Raji (cell line): Measurements from ENCODE around the gene PRDX2.
A peak's percentile ranks its signal among the peaks of the same experiment; 100 is the strongest.

Experiments used
- POLR2A ChIP-seq: IDR thresholded peaks from 2 replicates; pipeline ENCODE4 v1.6.1; 2011; ENCODE audit warnings: low read depth, low read length, control low read depth; ENCODE audit not compliant: insufficient read depth

Gene PRDX2

GRCh38 chr19:12834976-12835757 is 33.6 kb upstream of the PRDX2 start:
- no peak for TF ChIP-seq POLR2A

- no peak for TF ChIP-seq POLR2A
Observed at GRCh38 chr19:12834566-12834943, 33.0 kb upstream of the PRDX2 start, which contains the start of gene RTBDN. Gene RTBDN, minus strand, starts transcription at chr19:12834579. Its CDS starts 4,600 bp downstream, at chr19:12829979.

DNA sequence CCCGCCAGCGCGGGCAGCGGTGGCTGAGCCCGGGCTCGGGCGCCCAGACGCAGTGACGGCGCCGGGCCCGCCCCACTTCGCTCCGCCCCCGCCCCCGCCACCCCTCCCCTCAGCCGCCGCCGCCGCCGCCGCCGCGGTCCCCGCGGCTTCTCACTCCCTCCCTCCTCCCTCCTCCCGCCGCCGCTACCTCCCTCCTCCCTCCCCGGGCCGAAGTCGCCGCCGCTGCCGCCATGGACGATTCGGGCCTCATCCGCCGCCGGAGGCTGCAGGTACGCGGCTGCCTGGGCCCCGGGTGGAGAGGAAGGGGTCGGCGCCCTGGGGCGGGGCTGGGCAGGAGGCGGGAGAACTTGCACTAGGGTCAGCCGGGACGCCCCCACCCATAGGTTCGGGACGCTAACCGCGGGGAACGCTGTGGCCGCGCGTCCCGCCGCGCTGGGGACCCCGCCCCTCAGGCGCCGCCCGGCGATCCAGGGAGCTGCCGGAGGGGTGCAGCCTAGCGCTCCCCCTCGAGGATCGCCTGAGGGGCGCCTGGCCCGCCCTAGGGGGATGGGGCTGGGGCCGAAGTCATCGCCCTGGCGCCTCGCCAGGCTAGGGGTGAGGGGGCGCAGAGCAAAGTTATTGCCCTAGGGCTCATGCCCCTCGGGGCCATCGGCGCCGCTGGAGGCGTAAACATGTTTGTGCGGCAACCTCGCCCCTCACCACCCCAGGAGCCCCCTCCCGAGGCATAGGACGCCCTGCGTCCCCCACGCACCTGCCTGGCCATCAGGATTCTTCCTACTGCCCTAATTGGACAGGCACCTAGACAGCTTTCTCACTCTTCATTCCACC is 32.4 kb upstream of the PRDX2 start:
- no peak for TF ChIP-seq POLR2A

DNA sequence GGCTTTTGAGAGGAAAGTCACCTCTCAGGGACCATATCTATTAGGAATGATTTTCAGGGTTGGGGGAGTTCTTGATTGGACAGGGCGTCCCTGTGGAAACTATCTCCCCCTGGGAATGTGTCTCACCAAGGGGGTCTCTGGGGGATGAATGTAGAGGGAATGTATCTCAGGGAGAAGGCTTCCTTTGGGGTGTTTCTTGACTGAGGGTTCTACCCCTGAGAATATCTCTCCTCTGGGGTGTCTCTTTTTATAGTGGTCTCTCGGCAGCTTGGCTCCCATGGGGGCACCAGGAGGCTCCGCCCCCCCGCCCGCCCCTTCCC is 31.8 kb upstream of the PRDX2 start:
- TF ChIP-seq POLR2A = 0 out of 2 replicates have a peak, but pooled peaks have one; percentile 23

GRCh38 chr19:12828494-12828893 is 26.9 kb upstream of the PRDX2 start:
- no peak for TF ChIP-seq POLR2A

GRCh38 chr19:12825254-12826131 is 23.9 kb upstream of the PRDX2 start:
- TF ChIP-seq POLR2A = no peak

DNA sequence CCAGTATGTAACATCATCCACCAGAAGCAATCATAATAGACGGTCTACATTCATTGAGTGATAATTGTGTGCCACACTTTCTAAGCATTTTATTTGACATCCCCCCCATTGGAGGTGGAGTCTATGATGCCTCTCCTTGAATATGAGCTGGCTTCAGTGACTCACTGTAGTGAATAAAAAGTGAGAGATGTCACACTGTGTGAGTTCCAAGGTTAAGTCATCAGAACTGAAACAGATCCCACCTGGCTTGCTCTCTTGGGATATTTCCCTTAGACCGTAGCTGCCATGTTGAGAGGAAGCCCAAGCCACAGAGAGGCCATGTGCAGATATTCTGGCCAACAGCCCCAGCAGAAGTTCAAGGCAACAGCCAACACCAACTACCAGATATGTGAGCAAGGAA is 20.2 kb upstream of the PRDX2 start:
- no peak for TF ChIP-seq POLR2A

GRCh38 chr19:12815088-12815487 is 13.5 kb upstream of the PRDX2 start:
- TF ChIP-seq POLR2A = no peak

DNA sequence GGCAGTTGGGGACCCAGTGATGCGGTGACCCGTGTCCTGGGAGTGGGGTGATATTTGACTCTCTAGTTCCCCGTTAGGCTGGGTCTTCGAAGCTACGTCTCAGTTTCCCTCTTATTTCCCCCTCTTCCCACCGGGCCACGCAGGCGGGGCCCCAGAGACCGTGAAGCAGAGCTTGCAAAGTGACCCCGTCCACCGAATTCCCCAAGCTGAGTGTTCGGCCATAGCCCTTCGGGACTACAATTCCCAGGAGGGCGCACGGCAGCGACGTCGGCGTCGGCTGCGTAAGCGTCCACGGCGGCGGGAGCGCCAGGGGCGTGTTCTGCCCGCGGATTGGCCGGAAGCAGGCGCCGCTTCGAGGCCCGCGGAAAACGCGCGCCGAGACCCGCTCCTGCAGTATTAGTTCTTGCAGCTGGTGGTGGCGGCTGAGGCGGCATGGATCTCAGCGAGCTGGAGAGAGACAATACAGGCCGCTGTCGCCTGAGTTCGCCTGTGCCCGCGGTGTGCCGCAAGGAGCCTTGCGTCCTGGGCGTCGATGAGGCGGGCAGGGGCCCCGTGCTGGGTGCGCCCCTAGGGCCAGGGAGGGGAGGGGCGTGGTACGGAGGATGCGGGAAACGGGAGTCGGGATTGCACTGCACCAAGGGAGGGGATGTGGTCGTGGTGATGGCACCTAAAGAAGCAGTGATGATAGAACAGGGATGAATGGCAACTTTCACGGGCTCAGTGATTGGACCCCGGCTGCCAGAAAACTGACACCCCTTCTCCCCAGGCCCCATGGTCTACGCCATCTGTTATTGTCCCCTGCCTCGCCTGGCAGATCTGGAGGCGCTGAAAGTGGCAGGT is 4.9 kb upstream of the PRDX2 start, which contains the start of gene RNASEH2A:
Gene RNASEH2A, plus strand, starts transcription at position 343 of the 840 bp plus-strand sequence. Its CDS starts 90 bp downstream, at position 433.
- TF ChIP-seq POLR2A = peak; percentile 94

GRCh38 chr19:12804051-12804450 is 2.5 kb upstream of the PRDX2 start:
- TF ChIP-seq POLR2A = no peak

DNA sequence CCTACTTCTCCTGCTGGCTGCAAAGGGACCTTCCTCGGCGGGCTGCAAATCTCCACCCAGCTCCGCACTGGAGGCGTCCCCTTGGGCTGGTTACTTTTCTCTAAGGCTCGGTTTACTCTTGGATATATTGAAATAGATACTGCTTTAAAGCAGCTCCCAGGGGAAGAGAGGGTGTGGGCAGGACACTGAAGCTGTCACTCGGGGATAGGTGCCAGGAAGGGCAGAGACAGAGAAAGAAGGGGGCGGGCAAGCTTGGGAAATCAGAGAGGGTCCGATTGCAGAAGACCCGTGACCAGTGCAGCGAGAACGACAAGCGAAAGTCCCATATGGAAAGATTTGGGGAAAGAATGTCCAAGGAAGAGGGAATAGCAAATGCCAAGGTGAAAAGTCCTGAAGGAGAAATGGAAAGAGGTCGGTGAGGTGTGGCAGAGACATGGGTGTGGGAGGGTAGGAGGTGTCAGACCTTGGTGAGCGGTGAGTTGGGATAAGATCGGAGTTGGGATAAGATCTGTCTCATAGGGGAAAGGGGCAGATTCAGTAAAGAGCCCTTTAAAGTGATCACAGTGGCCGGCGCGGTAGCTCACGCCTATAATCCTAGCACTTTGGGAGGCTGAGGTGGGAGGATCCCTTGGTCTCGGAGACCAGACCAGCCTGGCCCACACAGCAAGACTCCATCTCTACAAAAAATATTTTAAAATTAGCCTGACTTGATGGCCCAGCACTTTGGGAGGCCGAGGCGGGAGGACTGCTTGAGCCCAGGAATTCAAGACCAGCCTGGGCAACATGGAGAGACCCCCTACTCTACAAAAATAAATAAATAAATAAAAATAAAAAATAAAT is 887 bp upstream of the PRDX2 start:
- no peak for TF ChIP-seq POLR2A

DNA sequence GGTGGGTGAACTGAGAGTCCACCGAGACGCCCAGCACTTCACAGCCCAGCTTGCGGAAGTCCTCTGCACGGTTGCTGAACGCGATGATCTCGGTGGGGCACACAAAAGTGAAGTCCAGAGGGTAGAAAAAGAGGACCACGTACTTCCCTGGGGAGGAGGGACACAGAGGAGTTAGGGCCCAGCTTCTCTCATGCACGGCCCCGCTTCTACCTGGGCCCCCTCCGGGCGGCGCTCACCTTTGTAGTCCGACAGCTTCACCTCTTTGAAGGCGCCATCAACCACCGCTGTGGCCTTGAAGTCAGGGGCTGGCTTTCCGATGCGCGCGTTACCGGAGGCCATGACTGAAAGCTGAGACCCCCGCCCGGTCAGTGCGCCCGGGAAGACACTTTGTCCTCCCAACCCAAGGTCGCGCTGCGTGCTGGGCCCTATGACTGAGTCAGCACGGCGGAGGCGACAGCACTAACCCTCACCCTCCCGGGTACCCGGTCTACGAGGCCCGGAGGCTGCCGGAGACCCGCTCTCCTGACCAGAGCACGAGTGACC is 606 bp downstream of the PRDX2 start:
- no peak for TF ChIP-seq POLR2A

DNA sequence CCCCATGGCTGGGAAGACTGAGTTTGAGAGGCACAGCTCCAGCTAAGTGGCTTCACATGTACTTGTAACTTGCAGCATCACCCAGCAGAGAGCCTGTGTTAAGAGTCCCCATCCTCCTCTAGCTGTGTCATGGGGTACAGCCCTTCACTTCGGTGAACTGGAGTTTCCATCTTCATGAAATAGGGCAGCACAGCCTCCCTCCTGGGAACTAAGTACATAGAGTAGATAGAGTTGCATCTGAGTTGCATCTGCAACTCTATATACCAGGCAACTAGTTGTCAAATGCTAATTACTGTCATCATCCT is 1.2 kb downstream of the PRDX2 start:
- TF ChIP-seq POLR2A = no peak

GRCh38 chr19:12799742-12800465 is 1.7 kb downstream of the PRDX2 start:
- no peak for TF ChIP-seq POLR2A
